ENCODE results near the gene RAB4A.

RAB4A gene

DNA sequence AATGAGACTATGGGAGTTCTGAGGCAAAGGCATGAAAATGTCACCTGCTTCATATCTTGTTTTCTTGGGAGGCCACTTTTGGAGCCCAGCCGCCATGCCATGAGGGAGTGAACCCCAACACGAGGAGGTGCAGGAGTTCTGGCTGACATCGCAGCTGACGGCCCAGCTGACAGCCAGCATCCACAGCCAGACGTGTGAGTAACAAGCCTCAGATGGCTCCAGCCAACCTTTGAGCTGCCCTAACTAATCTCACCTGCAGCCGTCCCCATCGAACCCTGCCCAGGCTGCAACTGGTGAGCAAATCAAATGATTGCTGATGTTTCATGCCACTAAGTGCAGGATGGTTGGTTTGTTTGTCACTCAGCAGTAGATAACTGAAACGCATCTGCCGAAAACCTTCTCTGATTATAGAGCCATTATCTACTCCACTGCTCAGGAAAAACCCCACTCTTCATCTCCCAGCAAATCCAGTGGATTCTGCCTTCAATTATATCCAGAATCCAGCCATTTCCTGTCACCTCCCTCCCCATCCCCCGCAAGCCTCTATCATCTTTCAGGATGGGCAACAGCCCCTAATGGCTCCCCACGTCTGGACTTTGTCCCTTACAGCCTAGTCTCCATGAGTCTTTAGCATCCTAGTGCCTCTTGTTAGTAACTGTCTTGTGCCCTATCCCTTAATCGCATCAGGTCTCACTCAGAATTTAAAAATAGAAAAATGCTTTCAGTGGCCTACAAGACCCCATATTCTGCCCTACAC is 18.5 kb upstream of the RAB4A start:
- TF ChIP-seq, protein P1, sequence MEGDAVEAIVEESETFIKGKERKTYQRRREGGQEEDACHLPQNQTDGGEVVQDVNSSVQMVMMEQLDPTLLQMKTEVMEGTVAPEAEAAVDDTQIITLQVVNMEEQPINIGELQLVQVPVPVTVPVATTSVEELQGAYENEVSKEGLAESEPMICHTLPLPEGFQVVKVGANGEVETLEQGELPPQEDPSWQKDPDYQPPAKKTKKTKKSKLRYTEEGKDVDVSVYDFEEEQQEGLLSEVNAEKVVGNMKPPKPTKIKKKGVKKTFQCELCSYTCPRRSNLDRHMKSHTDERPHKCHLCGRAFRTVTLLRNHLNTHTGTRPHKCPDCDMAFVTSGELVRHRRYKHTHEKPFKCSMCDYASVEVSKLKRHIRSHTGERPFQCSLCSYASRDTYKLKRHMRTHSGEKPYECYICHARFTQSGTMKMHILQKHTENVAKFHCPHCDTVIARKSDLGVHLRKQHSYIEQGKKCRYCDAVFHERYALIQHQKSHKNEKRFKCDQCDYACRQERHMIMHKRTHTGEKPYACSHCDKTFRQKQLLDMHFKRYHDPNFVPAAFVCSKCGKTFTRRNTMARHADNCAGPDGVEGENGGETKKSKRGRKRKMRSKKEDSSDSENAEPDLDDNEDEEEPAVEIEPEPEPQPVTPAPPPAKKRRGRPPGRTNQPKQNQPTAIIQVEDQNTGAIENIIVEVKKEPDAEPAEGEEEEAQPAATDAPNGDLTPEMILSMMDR (IDR thresholded peaks at IDR 0.05): no peak
- no peak for TF ChIP-seq ZFX (IDR thresholded peaks at IDR 0.05; ENCODE audit: borderline replicate concordance)

DNA sequence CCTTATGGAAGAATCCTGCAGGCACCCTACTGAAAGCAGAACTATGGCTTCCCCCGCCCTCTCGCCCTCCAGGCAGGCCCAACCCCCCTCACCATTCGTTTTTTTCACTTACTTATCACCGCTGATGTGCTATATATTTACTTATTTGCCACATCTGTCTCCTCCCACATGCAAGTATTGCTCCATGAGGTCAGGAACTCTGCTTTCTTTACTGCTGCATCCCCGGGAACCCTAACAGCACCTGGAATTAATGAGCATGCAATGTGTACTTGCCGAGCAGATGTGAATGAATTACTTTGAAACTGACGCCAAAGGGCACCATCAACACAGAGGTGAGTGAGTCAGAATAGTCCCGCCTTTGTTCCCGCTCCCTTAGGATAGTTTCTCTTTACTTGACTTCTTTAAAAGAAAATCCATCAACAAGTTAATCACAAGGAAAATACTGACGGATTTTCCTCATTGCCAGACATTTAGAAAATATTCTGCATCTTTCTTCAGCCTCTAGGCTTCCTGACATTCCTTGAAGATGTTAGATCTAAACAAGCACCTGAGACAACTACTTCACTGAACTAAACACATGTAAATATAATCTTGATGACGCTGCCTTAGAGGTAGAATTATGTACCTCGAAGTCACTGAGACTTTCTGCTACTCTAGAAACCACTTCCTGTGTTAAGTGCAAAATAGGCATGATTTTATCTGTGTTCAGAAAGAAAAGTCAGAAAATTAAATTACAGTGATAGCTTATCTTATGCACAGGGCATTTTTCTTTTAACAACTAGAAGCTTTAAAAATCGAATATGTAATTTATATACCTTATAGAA is 17.5 kb upstream of the RAB4A start:
- no peak overlapping the region for H3K27ac ChIP-seq
- TF ChIP-seq, protein P1 (IDR thresholded peaks at IDR 0.05): no peak
- no peak for TF ChIP-seq ZFX (IDR thresholded peaks at IDR 0.05; ENCODE audit: borderline replicate concordance)

More for the DNA sequence above, 18.5 kb upstream of the RAB4A start:
- H3K27ac ChIP-seq: no peak overlapping the region

DNA sequence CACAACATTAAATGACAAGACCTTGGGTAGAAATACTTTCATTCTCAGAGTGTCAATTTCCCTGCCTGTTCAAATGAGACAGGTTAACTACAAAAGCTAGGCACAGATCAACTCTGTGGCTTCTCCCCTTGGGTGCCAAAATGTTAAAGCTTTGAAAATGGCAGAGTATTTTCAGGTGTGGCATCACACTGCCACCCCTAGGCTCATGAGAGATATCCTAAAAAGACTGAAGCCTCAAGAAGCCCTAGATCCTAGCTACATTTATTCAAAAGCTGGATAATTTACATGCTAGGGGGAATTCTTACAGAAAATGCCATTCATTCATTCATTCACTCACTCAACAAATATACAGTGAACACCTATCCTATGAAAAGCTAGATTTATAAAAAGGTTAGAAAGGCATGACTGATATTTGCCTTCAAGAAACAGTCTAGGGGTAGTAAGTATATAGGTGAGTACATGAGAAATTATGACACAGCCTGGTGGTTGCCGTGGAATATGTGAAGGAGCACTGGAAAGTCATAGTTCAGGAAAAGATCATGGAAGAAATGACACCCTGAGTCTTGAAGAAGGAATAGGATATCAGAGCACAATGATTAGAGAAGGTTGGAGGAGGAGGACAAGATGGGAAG is 15.9 kb upstream of the RAB4A start:
- TF ChIP-seq, protein P1 (IDR thresholded peaks at IDR 0.05): peak; percentile 78
- no peak for TF ChIP-seq ZFX (IDR thresholded peaks at IDR 0.05; ENCODE audit: borderline replicate concordance)
- H3K27ac ChIP-seq: no peak overlapping the region

DNA sequence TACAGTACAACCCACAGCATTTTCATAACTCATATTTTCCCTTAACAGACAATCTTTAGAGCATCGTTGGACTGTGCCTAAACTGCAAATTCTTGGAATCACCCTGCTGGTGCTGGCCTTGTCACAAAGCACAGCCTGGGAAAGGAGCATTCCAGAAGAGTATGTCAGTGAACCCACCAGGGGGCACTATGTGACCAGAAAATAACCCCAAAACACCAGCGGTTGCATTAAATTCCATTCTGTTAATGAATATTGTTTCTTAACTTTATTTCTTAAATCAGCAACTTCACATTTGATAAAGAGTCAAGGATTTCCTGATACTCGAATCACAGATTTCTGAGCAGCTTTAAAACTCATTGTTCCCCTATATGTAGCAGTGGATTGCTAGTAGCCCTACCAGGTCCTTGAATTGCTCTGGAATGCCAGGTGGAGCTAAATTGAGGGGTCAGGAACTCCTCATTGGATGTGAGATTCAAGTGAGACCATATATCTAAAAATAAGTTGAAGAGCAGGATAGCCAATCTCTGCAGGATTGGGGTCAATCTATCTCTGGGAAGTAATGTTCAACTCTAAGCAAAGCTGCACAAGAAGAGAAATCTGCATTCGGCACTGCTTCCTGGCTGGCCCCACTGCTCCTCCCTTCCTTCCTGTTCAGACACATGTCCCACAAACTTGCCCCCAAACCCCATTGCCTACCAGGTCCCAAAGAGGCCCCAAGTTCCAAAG is 12.7 kb upstream of the RAB4A start:
- H3K27ac ChIP-seq: no peak overlapping the region
- TF ChIP-seq, protein P1 (IDR thresholded peaks at IDR 0.05): peak; percentile 87
- no peak for TF ChIP-seq ZFX (IDR thresholded peaks at IDR 0.05; ENCODE audit: borderline replicate concordance)

DNA sequence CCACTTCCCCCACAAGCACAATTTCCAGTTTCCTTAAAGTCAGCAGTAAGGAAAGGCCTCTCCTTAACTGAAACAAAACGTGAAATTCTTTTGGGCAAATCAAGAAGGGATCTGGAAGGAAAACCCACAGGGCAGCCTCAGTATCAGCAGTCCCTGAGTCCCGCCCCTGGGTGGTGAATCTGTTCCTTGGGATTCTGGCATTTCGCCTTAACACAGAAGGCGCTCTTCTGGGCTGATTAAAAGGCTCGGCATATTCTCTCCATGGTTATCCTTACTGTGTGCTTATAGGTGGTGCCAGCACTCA is 12.2 kb upstream of the RAB4A start:
- TF ChIP-seq, protein P1 (IDR thresholded peaks at IDR 0.05): no peak
- no peak for TF ChIP-seq ZFX (IDR thresholded peaks at IDR 0.05; ENCODE audit: borderline replicate concordance)
- no peak overlapping the region for H3K27ac ChIP-seq

DNA sequence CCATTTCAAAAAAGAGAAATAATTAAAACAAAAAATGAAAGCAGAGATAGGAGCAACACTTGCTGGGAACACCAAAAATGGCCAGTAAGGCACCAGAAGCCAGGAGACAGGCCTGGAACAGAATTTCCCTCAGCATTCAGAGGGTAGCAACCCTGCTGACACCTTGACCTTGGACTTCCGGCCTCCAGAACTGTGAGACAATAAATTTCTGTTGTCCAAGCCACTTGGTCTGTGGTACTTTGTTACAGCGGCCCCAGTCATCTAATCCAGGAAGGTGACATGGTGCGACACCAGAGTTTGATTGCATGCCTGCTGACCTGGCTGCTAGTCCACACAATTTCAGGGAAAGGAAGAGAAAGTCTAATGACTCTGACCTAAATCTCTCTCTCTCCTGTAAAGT is 10.6 kb upstream of the RAB4A start:
- TF ChIP-seq, protein P1 (IDR thresholded peaks at IDR 0.05): no peak
- TF ChIP-seq ZFX (IDR thresholded peaks at IDR 0.05; ENCODE audit: borderline replicate concordance): no peak
- H3K27ac ChIP-seq: no peak overlapping the region
